Upper lobe of left lung (tissue), 6 donors: ENCODE data around the gene KLHL5. TPM values are rescaled to one million over a fixed set of nuclear protein-coding genes. Genes with fewer than 3 reads are reported as not detected.

Source experiments
- ATAC-seq, 2 donors: fragments of 200-7000 bp; cut with Tn5 transposase; one replicate each; pipeline ENCODE4 v1.9.1; 2022; ENCODE audit warnings: mild to moderate bottlenecking in 2 of 2, moderate library complexity in 2 of 2; ENCODE audit not compliant: low FRiP score in 2 of 2
- DNase-seq, 2 donors: peaks; one replicate each; pipeline ENCODE4 v3.0.0-alpha.2; 2019 to 2020
- H3K27ac ChIP-seq, 4 donors: fragments of 200-600 bp; sonication (generic); one replicate each; pipeline ENCODE4 v1.5.1; 2016 to 2019
- H3K27me3 ChIP-seq, 4 donors: fragments of 200-600 bp; sonication (generic); one replicate each; pipeline ENCODE4 v1.5.1; 2017 to 2019
- H3K36me3 ChIP-seq, 4 donors: fragments of 200-600 bp; sonication (generic); one replicate each; pipeline ENCODE4 v1.5.1; 2016 to 2019
- H3K4me1 ChIP-seq, 4 donors: fragments of 200-600 bp; sonication (generic); one replicate each; pipeline ENCODE4 v1.5.1; 2018 to 2019
- H3K4me3 ChIP-seq, 4 donors: fragments of 200-600 bp; sonication (generic); one replicate each; pipeline ENCODE4 v1.5.1; 2017 to 2019; ENCODE audit warnings: mild to moderate bottlenecking in 2 of 4, moderate library complexity in 1 of 4
- H3K9me3 ChIP-seq, 4 donors: fragments of 200-600 bp; sonication (generic); one replicate each; pipeline ENCODE4 v1.5.1; 2018 to 2019
- EP300 ChIP-seq, 4 donors: sonication (generic); formaldehyde crosslinking; IDR thresholded peaks; one replicate each; pipeline ENCODE4 v1.5.1; 2017; ENCODE audit warnings: antibody characterized with exemption in 4 of 4, control low read depth in 2 of 4
- POLR2A ChIP-seq, 4 donors: fragments of 450-650 bp; IDR thresholded peaks; one replicate each; pipeline ENCODE4 v1.5.1; 2016 to 2017; ENCODE audit warnings: antibody characterized with exemption in 4 of 4, mild to moderate bottlenecking in 2 of 4
- POLR2AphosphoS5 ChIP-seq, 2 donors: sonication (generic); formaldehyde crosslinking; IDR thresholded peaks; one replicate each; pipeline ENCODE4 v1.5.1; 2017; ENCODE audit warnings: antibody characterized with exemption in 2 of 2
- WGBS, 2 donors: methylation state at CpG; one replicate each; pipeline ENCODE4 v1.1.5; 2017 to 2018; 5-methylcytosine and 5-hydroxymethylcytosine counted together
- total RNA-seq, 6 donors: library from RNA; depleted of rRNA in 4 of 6; stranded (reverse); fragments of >200 nt in 4 of 6; gene quantifications; one replicate each; pipeline versions ENCODE4 v1.1.0 to v1.2.1, GENCODE V29; 2016 to 2021
- TF ChIP-seq, protein P1 (sequence below), 6 experiments: fragments of 450-650 bp in 4 of 6; fragments of 200-600 bp in 2 of 6; sonication (generic) in 2 of 6; IDR thresholded peaks; one replicate each; pipeline ENCODE4 v1.5.1; 2016 to 2019; ENCODE audit warnings: antibody characterized with exemption in 6 of 6
- donor health status: DM: no; HTN: no; CAD: no; lungs with moderate emphysema.
- donor health status: DM: no; HTN: yes; CAD: no; lungs with severe emphysema.

Gene KLHL5
- total RNA-seq, 6 donors from 2014 or later = 14.7 to 36.2 (median 23.7) TPM

DNA sequence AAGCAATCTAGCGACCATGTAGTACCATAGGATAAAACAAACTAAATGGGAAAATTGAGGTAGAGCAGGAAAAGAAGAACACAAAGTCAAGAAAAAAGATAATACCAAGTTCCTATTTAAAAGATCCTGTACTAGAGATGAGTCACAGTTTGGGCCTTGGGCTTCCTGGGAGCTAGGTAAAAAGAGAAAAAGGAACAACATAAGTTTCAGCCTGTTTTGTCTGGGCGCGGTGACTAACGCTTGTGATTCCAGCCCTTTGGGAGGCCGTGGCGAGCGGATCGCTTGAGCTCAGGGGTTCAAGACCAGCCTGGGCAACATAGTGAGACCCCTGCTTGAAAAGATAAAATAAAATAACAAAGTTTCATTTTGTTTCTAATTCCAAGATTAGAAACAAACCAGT lies 15.8 kb upstream of the KLHL5 start:
- 62 to 79% methylated on average over 8 of the region's 8 CpGs for WGBS, 2 donors
- Histone ChIP-seq H3K27me3 (no peaks in the 10 kb centered on the region), H3K9me3 (no peaks in the 10 kb centered on the region), H3K27ac (peak overlapping the region; percentile 38 to 100 (median 92)), H3K4me3 (peak overlapping the region in 3 of 4 donors; percentile 83 to 98 (median 93)), H3K36me3 (no peaks in the 10 kb centered on the region), H3K4me1 (peaks cover 32 to 44% (median 37%) of the 10 kb centered on the region in 4 donors)
- no peak for ATAC-seq
- peak; percentile 24 to 41 for DNase-seq
- TF ChIP-seq POLR2A (IDR thresholded peaks at IDR 0.05) = no peak
- TF ChIP-seq POLR2AphosphoS5 (IDR thresholded peaks at IDR 0.05) = no peak
- no peak for TF ChIP-seq EP300 (IDR thresholded peaks at IDR 0.05)
- TF ChIP-seq, protein P1, sequence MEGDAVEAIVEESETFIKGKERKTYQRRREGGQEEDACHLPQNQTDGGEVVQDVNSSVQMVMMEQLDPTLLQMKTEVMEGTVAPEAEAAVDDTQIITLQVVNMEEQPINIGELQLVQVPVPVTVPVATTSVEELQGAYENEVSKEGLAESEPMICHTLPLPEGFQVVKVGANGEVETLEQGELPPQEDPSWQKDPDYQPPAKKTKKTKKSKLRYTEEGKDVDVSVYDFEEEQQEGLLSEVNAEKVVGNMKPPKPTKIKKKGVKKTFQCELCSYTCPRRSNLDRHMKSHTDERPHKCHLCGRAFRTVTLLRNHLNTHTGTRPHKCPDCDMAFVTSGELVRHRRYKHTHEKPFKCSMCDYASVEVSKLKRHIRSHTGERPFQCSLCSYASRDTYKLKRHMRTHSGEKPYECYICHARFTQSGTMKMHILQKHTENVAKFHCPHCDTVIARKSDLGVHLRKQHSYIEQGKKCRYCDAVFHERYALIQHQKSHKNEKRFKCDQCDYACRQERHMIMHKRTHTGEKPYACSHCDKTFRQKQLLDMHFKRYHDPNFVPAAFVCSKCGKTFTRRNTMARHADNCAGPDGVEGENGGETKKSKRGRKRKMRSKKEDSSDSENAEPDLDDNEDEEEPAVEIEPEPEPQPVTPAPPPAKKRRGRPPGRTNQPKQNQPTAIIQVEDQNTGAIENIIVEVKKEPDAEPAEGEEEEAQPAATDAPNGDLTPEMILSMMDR (IDR thresholded peaks at IDR 0.05) = no peak

DNA sequence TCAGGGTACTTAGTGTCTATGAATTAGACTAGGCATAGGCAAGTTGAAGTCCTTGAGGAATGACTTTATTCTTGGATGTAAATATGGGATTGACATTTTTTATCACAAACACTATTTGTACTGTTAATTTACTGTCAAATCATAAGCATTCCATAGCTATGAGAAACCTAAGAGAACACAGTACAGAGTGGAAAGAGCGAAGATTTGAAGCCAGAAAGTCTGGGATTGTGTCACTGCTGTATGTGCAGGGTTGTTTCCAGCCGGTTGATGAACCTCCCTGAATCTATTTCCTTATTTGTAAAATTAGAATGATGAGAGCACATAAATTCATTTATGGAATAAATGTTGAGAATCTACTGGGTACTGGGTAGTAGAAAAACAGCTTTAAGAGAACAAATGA lies 14.4 kb upstream of the KLHL5 start:
- DNase-seq (no peak), ATAC-seq (no peak)
- no peaks in the 10 kb centered on the region for H3K9me3 ChIP-seq
- 71 to 74% methylated on average over 2 of the region's 2 CpGs for WGBS, 2 donors
- no peaks in the 10 kb centered on the region for H3K36me3 ChIP-seq
- TF ChIP-seq POLR2A (IDR thresholded peaks at IDR 0.05) = no peak
- no peak for TF ChIP-seq EP300 (IDR thresholded peaks at IDR 0.05)
- TF ChIP-seq POLR2AphosphoS5 (IDR thresholded peaks at IDR 0.05) = no peak
- TF ChIP-seq, protein P1 (IDR thresholded peaks at IDR 0.05) = no peak
- peaks cover 31 to 38% (median 33%) of the 10 kb centered on the region in 4 donors for H3K4me1 ChIP-seq
- peak overlapping the region in 2 of 4 donors; percentile 68 to 100 for H3K27ac ChIP-seq
- no peak overlapping the region for H3K4me3 ChIP-seq
- H3K27me3 ChIP-seq = no peaks in the 10 kb centered on the region

DNA sequence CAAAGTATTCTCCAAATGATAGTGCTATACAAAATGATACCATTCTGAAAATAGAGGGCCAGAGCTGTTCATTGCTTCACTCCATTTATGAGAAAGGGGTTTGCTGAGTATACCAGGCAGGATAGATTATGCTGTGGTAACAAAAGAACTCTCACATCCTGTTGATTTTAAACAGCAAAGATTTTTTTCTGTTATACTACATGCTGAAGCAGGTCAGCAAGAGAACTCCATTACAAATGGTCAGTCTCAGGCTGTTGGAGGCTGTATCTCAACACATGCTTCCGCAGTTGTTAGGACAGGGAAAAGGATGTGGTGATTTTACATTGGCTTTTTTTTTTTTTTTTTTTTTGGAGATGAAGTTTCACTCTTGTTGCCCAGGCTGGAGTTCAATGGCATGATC lies 13.7 kb upstream of the KLHL5 start:
- Histone ChIP-seq H3K27ac (peak overlapping the region in 2 of 4 donors; percentile 68 to 100), H3K4me1 (peaks cover 26 to 33% (median 28%) of the 10 kb centered on the region in 4 donors), H3K27me3 (no peaks in the 10 kb centered on the region), H3K4me3 (no peak overlapping the region), H3K36me3 (no peaks in the 10 kb centered on the region), H3K9me3 (no peaks in the 10 kb centered on the region)
- ATAC-seq = no peak
- TF ChIP-seq POLR2AphosphoS5 (IDR thresholded peaks at IDR 0.05) (no peak), POLR2A (IDR thresholded peaks at IDR 0.05) (no peak), EP300 (IDR thresholded peaks at IDR 0.05) (no peak)
- TF ChIP-seq, protein P1 (IDR thresholded peaks at IDR 0.05) = no peak
- WGBS, 2 donors = 38 to 57% methylated on average over 1 of the region's 1 CpG
- no peak for DNase-seq

DNA sequence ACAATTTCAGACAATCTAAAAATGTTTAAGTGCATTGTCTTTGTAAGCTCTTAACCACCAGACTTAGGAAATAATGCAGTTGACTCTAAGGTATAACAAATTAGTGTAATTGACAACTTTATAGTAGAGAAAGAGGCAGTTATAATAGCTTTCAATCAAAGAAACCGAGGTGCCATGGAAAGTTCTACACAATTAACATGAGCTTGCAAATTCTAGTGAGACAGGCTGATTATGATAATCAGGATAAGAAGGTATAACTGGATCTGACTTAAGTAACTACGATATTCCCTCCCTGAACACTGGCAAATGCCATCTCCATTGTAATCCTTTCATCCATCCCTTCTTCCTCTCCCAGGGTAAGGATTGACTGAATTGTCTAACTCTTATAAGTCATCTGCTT lies 11.4 kb upstream of the KLHL5 start:
- Histone ChIP-seq H3K27ac (no peak overlapping the region), H3K27me3 (no peaks in the 10 kb centered on the region), H3K4me3 (no peak overlapping the region), H3K4me1 (peaks cover 14 to 26% (median 18%) of the 10 kb centered on the region in 4 donors), H3K36me3 (no peaks in the 10 kb centered on the region), H3K9me3 (no peaks in the 10 kb centered on the region)
- DNase-seq (no peak), ATAC-seq (no peak)
- 67 to 82% methylated on average over 2 of the region's 2 CpGs for WGBS, 2 donors
- TF ChIP-seq POLR2AphosphoS5 (IDR thresholded peaks at IDR 0.05) = no peak
- no peak for TF ChIP-seq POLR2A (IDR thresholded peaks at IDR 0.05)
- TF ChIP-seq, protein P1 (IDR thresholded peaks at IDR 0.05) = no peak
- TF ChIP-seq EP300 (IDR thresholded peaks at IDR 0.05) = no peak

DNA sequence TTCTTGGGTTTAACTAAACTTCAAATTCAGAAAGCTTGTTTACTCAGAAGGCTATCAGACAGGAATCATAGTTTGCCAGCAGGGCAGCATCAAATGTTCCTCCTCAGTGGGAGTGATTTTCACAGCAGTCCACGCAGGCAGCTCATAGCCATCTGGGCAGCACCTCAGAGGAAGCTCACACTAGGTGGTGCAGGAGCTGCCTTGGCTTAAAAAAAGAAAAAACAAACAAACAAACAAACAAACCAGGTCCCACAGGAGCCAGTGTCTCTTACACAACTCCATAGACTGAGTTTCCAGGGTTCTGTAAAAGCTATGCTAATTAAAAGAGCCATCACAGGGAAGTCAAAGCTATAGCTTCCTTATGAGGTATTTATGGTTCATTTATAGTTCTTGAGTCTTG lies 10.5 kb upstream of the KLHL5 start:
- Histone ChIP-seq H3K27me3 (no peaks in the 10 kb centered on the region), H3K4me1 (peaks cover 6 to 22% (median 10%) of the 10 kb centered on the region in 4 donors), H3K9me3 (no peaks in the 10 kb centered on the region), H3K4me3 (no peak overlapping the region), H3K36me3 (no peaks in the 10 kb centered on the region), H3K27ac (peak overlapping the region in 1 of 4 donors; percentile 46)
- WGBS, 2 donors = 63 to 74% methylated on average over 1 of the region's 1 CpG
- TF ChIP-seq, protein P1 (IDR thresholded peaks at IDR 0.05) = no peak
- no peak for TF ChIP-seq POLR2AphosphoS5 (IDR thresholded peaks at IDR 0.05)
- no peak for TF ChIP-seq EP300 (IDR thresholded peaks at IDR 0.05)
- TF ChIP-seq POLR2A (IDR thresholded peaks at IDR 0.05) = no peak
- ATAC-seq (no peak), DNase-seq (no peak)
